Rectal smooth muscle tissue (tissue), 1 donor: ENCODE measurements around the gene RBMS1.
"Not testable (repeated sequence)": the region's sequence is repeated elsewhere in the genome, so short reads cannot be mapped to it uniquely, and the experiment has no call there.

Experiments
- H3K27ac ChIP-seq: one replicate; pipeline ENCODE4 v1.7.0; 2013; ENCODE audit warnings: low read depth, low read length, inconsistent platforms
- H3K27me3 ChIP-seq: one replicate; pipeline ENCODE4 v1.7.0; 2013; ENCODE audit warnings: low read length; ENCODE audit not compliant: control insufficient read depth, insufficient read depth
- H3K36me3 ChIP-seq: one replicate; pipeline ENCODE4 v1.7.0; 2013; ENCODE audit warnings: low read length; ENCODE audit not compliant: control insufficient read depth, insufficient read depth
- H3K4me1 ChIP-seq: one replicate; pipeline ENCODE4 v1.7.0; 2013; ENCODE audit warnings: low read length; ENCODE audit not compliant: control insufficient read depth, insufficient read depth
- H3K4me3 ChIP-seq: one replicate; pipeline ENCODE4 v1.7.0; 2013; ENCODE audit warnings: low read length
- H3K9ac ChIP-seq: one replicate; pipeline ENCODE4 v1.7.0; 2013; ENCODE audit warnings: low read length

RBMS1 gene

DNA sequence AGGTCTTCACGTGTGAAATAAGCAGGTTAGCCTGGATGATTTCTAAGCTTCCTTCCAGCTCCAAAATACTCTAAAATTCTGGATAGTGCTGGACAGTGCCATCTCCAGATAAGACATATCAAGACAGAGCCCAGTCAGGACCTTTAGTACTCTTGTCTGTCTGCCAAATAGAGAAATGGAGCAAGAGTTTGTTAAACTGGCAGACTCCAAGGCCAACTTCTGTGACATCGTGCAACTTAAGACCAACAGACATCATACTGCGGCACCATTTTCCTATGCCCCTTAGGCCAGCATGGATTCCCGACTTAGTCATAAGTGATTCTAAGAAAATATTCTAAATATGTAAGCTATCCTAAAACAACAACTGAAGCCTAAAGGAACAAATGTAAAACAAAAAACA is 118.6 kb downstream of the RBMS1 start:
- no peak overlapping the region for H3K27ac ChIP-seq
- no peak overlapping the region for H3K4me3 ChIP-seq
- no peaks in the 10 kb centered on the region for H3K27me3 ChIP-seq
- peaks cover 28% of the 10 kb centered on the region for H3K4me1 ChIP-seq
- no peak overlapping the region for H3K9ac ChIP-seq
- no peaks in the 10 kb centered on the region for H3K36me3 ChIP-seq

DNA sequence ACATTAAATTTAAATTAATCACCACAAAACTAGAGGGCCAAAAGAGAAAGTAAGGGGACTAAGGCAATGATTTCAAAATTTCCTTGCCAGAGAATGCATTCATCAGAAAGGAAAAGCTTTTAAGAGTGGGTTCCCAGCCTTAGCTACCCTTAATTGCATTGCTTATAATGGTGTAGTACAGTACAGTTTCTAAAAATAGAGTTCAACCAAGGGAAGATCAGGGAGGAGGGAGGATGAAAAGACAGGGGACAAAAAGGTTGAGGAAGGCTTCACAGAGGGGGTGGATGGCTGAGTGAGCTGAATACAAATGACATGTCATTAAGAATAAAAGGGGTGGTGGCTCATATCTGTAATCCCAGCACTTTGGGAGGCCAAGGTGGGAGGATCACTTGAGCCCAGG is 119.9 kb downstream of the RBMS1 start:
- no peaks in the 10 kb centered on the region for H3K36me3 ChIP-seq
- peaks cover 32% of the 10 kb centered on the region for H3K4me1 ChIP-seq
- no peaks in the 10 kb centered on the region for H3K27me3 ChIP-seq
- no peak overlapping the region for H3K27ac ChIP-seq
- H3K4me3 ChIP-seq = no peak overlapping the region
- no peak overlapping the region for H3K9ac ChIP-seq

DNA sequence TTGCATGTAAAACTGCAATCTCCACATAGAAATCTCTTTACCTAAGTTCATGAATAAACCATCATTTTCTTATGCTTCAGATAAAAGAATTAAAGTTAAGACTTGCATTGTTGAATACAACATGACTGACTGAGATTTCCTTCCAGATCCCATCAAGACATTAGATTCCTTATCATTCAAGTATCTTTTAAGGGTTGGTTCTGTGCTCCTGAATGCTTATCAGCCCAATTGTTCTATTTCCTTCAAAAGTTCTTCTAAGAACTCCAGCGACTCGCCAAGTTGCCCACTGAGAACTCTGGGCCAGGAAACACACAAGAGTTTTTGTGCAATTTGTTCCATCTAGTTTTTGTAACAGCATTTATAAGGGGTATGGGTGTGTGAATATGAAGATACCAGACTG is 120.3 kb downstream of the RBMS1 start:
- Histone ChIP-seq H3K27me3 (no peaks in the 10 kb centered on the region), H3K27ac (no peak overlapping the region)

DNA sequence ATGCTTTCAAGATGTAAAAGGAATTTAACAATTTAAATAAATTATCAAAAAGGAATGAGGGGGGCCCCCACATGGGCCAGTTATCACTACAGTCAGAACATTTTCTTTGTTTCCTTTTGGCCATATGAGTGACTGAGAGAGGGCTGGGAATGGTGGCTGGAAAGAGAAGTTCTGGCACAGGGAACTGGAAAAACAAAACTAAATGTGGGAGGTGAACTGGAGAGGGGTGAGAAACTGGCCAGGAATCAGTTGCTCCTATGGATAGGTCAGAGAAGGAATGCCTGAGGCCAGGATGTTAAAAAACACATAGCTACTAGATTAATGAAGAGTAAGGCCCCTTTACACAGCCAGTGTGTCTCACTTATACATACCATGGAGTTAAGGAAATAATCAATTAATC is 121.0 kb downstream of the RBMS1 start:
- H3K4me1 ChIP-seq = peaks cover 35% of the 10 kb centered on the region

More for the DNA sequence above, 120.3 kb downstream of the RBMS1 start:
- no peak overlapping the region for H3K4me3 ChIP-seq
- no peak overlapping the region for H3K9ac ChIP-seq
- H3K36me3 ChIP-seq = no peaks in the 10 kb centered on the region
- H3K4me1 ChIP-seq = peaks cover 32% of the 10 kb centered on the region

DNA sequence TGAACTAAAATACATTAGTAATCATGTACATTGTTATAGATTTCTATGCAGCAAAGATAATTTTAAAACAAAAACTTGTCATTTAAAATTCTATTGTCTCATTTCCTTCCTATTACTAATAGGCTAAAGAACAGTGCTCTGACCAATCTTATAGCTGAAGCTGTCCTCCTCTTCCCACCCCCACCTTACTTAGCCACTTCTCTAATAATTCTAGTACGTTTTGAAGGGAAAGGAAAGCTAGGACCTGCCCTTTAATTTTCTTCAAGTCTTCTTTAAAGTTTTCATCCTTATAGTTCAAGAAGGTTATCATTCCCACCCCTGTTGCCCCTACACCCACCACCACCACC is 121.6 kb downstream of the RBMS1 start:
- Histone ChIP-seq H3K4me3 (no peak overlapping the region), H3K27ac (peak overlapping the region; percentile 35), H3K27me3 (no peaks in the 10 kb centered on the region), H3K36me3 (no peaks in the 10 kb centered on the region), H3K4me1 (peaks cover 31% of the 10 kb centered on the region), H3K9ac (no peak overlapping the region)

More for the DNA sequence above, 121.0 kb downstream of the RBMS1 start:
- Histone ChIP-seq H3K27ac (no peak overlapping the region), H3K9ac (no peak overlapping the region), H3K4me3 (no peak overlapping the region), H3K36me3 (no peaks in the 10 kb centered on the region), H3K27me3 (no peaks in the 10 kb centered on the region)

DNA sequence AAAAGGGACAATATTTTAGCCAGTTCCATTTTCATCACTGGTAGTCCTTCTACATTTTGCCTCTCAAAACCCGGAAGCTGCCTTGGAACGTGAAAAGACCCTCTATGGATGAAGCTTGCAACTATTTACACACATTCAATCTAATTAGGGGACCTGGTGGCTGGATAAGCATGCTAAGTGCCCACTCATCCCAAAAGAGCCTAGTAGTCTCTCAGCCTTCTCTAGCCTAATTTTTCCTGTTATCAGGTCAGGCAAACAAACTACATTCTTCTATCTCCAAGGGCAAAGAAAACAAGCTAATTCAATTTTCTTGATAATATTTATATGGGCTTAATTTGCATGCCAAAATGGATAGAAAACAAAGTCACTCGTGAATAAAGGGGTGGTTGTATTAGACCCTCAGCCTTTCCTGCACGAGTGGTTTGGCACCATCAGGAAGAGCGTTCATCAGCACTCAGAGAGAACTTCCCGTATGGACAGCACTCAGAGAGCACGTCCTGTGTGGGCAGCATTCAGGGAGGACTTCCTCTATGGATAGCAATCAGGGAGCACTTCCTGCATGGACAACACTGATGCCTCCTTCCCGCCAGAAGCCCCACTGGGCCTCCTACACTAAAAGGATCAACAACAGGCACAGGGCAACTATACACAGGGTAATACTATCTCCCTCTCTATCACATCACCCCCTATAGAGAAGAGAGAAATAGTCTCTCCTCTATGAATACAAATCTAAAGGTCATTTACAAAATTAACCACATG is 122.2 kb downstream of the RBMS1 start:
- H3K4me3 ChIP-seq = no peak overlapping the region
- H3K4me1 ChIP-seq = peaks cover 31% of the 10 kb centered on the region
- H3K27ac ChIP-seq = no peak overlapping the region
- H3K9ac ChIP-seq = no peak overlapping the region
- H3K36me3 ChIP-seq = no peaks in the 10 kb centered on the region
- no peaks in the 10 kb centered on the region for H3K27me3 ChIP-seq

DNA sequence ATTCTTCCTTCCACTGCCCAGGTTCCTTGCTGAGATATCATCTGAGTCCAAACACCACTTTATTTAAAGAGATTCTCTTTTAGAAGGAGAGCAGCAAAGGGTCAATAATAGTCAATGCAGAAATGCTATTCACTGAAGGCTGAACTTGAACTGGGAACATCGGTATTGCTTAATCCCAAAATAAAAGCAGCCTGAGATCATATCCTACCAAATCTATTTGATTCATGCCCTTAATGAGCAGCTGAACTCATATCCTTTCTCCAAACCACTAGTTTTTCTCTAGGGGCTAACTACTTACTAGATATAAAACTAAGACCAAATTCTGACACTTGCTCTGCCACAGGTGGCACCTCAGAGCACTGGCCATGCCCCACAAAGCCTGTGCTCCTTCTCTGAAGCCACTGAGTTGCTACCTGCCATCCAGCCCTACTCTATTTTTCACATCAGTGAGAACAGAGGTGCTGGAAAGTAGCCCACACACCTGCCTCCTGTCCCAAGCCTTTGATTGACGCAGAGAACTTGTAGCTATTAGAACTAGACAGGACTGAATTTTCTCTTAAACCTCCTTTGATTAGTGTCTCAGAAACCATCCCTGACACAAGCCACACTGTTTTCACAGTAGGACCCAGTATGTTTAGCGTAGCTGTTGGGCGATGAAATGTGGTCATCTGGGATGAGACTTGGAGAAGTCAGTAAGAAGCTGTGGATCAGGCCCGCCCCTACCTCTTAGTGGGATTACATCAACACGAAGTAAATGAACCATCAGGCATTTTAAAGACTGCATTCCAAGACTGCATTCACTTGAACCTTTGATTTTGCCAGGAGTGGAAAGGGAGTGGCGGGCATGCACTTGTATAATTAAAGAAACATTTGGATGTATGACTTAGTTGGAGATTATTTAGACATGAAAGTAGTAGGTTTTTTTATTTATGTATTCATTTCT is 124.3 kb downstream of the RBMS1 start:
- H3K9ac ChIP-seq = no peak overlapping the region
- H3K4me1 ChIP-seq = peaks cover 41% of the 10 kb centered on the region
- H3K4me3 ChIP-seq = no peak overlapping the region
- no peaks in the 10 kb centered on the region for H3K36me3 ChIP-seq
- H3K27me3 ChIP-seq = no peaks in the 10 kb centered on the region
- H3K27ac ChIP-seq = no peak overlapping the region

DNA sequence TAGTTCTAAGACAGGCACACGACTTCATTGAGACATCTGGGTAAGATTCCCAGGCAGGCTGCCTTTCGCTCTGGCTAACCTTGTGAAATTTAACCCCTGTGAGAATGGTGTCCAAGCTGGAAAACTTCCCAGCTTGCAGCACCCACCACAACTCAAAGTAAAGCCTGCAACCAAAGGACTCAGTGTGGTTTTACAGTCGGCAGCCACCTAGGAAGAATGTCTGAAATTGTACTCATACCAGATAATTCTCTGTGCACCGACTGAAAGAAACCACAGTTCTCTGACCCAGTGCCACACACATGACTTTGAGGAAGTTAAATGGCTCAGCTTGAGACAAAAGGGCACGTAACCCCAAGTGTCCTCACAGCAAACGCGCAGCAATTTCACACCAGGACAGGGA is 125.7 kb downstream of the RBMS1 start:
- Histone ChIP-seq H3K9ac (no peak overlapping the region), H3K27me3 (no peaks in the 10 kb centered on the region), H3K4me3 (peak overlapping the region; percentile 9), H3K27ac (peak overlapping the region; percentile 17), H3K36me3 (no peaks in the 10 kb centered on the region), H3K4me1 (peaks cover 37% of the 10 kb centered on the region)

DNA sequence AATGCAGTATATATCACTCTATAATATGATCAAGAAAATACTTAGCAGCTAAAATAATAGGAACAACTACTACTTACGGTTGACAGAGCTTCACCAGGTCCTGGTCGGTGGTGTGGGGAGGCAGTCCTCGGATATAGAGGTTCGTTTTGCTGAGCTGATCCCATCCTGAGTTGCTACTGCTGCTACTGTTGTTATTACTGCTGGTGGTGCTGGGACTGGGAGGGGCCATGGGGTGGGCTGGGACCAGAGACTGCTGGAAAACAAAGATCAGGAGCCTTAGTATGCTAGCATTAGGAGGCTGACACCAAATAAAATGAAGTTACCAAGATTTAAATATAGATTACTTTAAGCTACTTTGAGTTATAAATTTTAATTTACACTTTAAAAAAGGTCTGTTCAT is 126.5 kb downstream of the RBMS1 start:
- not testable (repeated sequence) for H3K9ac ChIP-seq, H3K36me3 ChIP-seq, H3K27ac ChIP-seq, H3K27me3 ChIP-seq, H3K4me3 ChIP-seq
- H3K4me1 ChIP-seq = peaks cover 30% of the 10 kb centered on the region

DNA sequence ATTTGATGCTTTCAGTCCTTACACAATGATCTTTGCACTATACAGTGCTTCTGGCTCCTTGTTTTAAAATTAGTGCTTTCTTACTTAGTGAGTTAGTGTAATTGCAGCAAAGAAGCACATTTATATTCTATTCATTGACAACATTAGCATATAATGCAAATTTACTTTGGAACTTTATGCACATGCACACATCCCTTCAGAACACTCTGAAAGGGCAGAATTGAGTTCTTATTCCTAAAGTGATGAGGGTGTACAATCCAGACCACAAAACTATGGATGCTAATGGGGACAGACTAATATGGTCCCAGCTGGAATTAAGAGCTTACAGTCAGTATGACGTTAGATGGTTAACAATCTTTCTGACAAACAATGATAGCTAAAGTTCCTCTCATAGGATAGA is 127.1 kb downstream of the RBMS1 start:
- Histone ChIP-seq H3K4me1 (peaks cover 28% of the 10 kb centered on the region), H3K4me3 (no peak overlapping the region), H3K36me3 (no peaks in the 10 kb centered on the region), H3K27ac (no peak overlapping the region), H3K9ac (no peak overlapping the region), H3K27me3 (no peaks in the 10 kb centered on the region)

DNA sequence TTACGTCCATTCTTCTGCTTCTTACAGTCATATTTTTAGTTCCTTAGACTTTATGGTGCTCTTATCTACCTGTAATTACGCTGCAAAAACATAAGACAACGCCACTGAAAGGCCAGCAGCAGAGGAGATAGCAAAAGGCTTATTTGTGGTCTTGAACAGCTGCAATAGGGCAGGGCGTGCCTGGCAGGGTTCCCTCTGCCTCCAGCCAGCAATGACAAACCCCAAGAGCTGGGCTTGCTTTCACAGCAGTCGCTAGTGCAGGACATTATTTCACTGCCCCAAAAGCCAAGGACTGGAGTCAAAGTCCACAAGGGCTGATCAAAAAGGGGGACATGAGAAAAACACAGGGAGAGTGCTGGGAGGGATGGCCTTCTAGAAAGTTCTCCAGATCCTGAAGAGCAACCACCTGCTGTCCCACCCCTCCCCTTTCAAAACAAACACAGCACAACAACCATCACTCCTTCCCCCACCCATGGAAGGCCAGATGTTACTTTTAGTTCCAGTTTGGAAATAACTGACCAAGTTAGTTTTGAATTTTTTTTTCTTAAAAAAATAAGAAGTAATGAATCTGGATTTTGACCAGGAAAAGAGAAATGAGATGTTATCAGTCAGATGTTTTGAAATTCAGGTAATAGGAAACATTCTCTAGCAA is 127.8 kb downstream of the RBMS1 start:
- H3K27me3 ChIP-seq = no peaks in the 10 kb centered on the region
- no peak overlapping the region for H3K4me3 ChIP-seq
- peaks cover 24% of the 10 kb centered on the region for H3K4me1 ChIP-seq
- no peaks in the 10 kb centered on the region for H3K36me3 ChIP-seq
- no peak overlapping the region for H3K9ac ChIP-seq
- H3K27ac ChIP-seq = no peak overlapping the region

DNA sequence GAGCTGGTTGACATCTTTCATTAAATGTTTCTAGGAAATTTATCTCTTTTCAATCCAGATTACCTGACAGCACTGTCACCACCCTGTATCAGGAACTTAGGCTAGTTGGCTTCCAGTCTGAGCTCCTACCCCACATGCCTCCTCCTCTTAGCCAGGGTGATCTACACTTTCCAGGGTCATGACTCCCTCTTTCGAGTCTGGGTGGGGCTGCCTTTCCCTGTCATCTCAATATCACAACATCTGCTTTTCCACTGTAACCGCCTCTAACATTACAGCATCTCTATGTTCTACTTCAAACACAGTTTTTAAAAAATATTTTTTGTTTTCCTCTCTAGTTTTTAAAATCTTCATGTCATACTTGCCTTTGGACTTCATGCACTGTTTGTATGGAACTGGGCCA is 129.2 kb downstream of the RBMS1 start:
- Histone ChIP-seq H3K4me3 (no peak overlapping the region), H3K27me3 (no peaks in the 10 kb centered on the region), H3K36me3 (no peaks in the 10 kb centered on the region), H3K4me1 (peaks cover 21% of the 10 kb centered on the region), H3K9ac (no peak overlapping the region), H3K27ac (no peak overlapping the region)
